ENCODE data around the gene FAM50A.
"Not testable (repeated sequence)": the region's sequence is repeated elsewhere in the genome, so short reads cannot be mapped to it uniquely, and the experiment has no call there.

Gene FAM50A

DNA sequence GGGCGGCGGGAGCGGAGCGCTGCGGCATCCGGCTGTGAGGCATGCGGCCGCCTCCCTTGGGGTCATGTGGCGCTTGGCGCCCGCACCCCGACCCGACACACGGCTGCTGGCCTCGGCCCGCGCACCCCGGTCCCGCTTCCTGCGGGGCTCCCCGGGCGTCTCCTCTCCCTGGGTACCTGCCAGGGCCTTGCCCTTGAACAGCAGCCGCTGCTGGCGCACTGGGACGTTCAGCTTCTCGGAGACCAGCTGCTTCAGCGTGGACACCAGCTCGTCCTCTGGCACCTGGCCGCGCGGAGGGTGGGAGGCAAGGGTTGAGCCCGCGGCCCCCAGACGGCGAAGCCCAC, 42.1 kb downstream of the FAM50A start:
- peak; percentile 19 for DNase-seq

DNA sequence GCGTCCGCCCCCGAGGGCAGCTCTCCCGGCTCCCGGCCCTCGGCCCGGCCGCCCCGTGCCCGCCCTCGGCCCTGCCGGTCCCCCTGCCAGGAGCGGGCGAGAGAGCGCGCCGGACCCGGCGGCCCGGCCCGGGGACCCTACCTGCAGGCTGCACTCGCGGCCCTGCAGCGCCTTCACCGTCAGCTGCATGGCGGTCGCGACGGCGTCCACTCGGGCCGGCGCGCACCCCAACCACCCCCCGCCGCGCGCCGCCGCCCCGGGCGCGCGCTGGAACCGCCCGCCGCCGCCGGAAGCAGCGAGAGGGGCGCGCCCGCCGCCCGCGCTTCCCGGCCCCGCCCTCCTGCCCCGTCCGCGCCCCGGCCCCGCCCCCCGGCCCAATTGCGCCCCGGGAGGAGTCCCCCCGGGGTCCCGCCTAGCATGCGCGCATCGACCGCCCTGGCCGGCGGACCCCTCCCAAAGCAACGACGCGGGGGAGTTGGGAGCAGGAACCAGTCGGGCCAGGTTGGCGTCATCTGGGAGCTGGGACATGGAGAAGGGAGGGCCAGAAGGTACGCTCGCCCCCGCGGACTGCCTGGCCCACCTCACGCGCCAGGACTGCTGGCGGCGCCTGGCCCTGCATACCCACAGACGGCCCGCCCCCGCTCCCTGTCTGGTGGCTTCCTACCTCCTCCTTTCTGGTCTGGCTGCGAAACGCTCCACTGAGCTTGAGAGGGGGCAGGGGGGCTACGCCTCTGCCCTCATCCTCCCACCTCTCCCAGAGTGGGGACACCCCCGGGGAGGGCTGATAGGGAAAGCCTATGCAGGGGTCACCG, 42.7 kb downstream of the FAM50A start, which contains the start of gene UBL4A:
Gene UBL4A (minus strand): TSS at position 220 of the 812 bp plus-strand sequence. CDS start 31 bp downstream, at position 189.
- DNase-seq: peak; percentile 48

GRCh38 chrX:154487518-154488290, 43.8 kb downstream of the FAM50A start:
- DNase-seq: no peak

DNA sequence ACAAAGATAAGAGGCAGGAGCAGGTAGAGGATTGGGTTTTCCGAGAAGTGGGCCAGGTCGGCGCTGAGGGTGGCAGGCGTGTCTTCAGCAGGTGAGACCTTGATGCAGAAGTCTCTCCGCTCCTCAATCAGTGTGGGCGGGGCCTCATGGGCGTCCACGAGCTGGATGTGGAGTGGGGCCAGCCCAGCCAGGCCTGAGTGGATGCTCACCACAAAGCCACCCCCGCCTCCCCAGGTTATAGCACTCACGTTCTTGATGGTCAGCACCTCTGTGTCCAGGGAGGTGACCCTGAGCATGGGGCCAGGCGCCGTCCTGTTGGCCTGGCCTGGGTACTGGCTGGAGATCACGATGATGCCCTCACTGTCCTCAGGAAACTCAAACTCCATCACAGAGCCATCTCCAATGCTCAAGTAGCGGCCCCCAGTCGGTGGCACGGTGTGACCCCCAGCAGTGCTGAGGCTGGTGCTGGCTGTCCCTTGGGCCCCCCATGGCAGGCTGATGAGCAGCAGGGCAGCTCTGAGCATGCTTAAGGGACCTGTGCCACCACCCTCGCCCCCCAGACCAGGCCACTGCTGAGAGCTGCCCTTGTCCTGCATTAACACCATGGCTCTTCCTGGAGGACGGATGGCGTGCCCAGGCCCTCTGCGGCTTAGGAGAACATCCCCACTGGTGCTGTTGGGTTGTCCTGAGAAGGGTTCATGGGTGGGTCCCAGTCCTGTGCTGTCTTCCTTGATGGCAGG, 44.6 kb downstream of the FAM50A start:
- no peak for DNase-seq

DNA sequence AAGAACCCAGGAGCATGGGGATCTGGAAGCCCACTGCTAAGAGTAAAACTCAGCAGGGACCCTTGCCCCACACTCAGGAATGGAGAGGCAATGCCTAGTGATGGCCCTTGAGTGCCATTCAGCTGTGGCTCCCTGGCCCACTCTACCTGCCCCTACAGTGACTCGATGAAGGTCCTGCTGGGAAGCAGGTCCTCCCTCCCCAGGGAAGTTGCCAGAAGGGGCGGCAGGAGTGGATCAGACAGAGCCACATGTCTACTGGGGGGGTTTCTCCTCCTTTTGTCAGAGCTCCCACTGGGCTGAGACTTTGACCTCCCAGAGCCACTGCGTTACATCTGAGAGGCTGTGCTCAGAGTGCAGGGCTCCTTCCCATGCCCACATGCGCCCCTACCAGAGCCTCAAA, 45.2 kb downstream of the FAM50A start:
- DNase-seq: no peak

- peak; percentile 26 for DNase-seq
Observed at GRCh38 chrX:154490021-154490413, 46.1 kb downstream of the FAM50A start.

DNA sequence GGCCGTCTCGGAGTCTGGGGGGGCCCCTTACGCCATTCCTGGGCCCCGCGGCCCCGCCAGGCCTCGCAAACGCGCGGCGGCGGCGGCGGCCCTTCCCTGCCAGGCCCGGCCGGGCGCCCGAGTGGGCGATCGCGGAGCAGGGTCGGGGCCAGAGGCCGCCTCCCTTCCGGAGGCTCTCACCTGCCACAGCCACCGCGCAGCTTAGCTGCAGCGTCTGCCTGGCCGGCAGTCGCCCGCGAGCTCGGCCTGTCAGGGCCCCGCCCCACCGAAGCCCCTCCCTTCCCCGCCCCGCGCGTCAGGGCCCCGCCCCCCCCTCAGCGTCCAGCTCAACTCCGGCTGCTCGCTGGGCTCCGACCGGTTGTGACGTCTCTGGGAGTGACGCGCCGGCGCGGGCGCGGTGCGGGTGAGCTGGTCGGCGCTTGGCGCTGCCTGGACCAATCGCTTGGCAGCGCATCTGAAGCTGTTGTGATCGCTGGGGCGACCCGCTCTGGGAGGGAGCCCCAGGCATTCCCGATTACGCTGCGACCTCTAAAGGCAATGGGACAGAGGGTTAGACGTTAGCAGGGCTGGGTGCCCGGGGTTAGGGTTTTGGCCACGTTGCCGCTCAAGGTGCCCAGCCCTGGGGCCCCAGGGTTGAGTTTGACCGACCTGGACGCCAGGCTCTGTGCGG, 46.6 kb downstream of the FAM50A start, which contains the start of gene SLC10A3:
Gene SLC10A3 (minus strand): TSS at position 216 of the 670 bp plus-strand sequence. CDS start 1,689 bp downstream, outside the sequence.
- peak; percentile 94 for DNase-seq

- DNase-seq: no peak
Observed at GRCh38 chrX:154494715-154495114, 50.8 kb downstream of the FAM50A start.

DNA sequence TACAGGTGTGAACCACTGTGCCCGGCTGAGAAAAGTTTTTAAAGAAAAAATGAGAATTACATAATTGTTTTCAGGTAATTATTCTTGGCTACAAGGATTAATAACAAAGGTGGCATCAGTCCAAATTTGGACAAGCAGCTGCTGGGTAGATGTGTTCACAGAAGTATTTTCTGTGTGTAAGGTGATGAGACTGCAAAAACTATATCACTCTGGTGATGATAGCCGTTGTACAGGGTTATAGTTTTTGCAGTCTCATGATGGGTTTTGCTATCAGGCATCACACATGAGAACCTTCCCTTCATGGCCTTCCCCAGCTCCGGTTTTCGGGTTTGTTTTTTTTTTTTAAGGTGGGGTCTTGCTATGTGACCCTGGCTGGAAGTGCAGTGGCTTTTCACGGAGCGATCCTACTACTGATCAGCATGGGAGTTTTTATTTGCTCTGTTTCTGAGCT, 51.6 kb downstream of the FAM50A start:
- DNase-seq: peak; percentile 12

- not testable (repeated sequence) for DNase-seq
Observed at GRCh38 chrX:154496591-154497137, 52.7 kb downstream of the FAM50A start.
